GM12878 (cell line): ENCODE measurements around the gene PNPLA3. TPM values are rescaled to one million over a fixed set of nuclear protein-coding genes. Genes with fewer than 3 reads are reported as not detected.

Source experiments
- ATAC-seq: fragments of 200-7000 bp; cut with Tn5 transposase; 3 replicates; pipeline ENCODE4 v1.9.1; 2020; ENCODE audit warnings: mild to moderate bottlenecking, moderate library complexity
- BruUV-seq: library from RNA; stranded (reverse); fragments of 400-500 nt; replicated peaks from 2 replicates; lab custom pipeline; 2021; lab: Mats Ljungman, UMichigan
- CTCF ChIA-PET: fragments of 300-600 bp; sonication (Branson Sonifier 250); formaldehyde crosslinking; extraction: SDS; loops from one replicate; lab custom pipeline; 2021; ENCODE audit warnings: inconsistent platforms; lab: Yijun Ruan, JAX
- POLR2A ChIA-PET: fragments of 350-600 bp; formaldehyde crosslinking; extraction: SDS; loops from one replicate; lab custom pipeline; 2021; ENCODE audit warnings: inconsistent platforms; lab: Charles Lee
- RAD21 ChIA-PET: fragments of 300-600 bp; sonication (Branson Sonifier 250); formaldehyde crosslinking; loops from one replicate; lab custom pipeline; 2023; ENCODE audit warnings: antibody characterized with exemption; ENCODE audit not compliant: unreplicated experiment; lab: Charles Lee
- SMC1A ChIA-PET: fragments of 300-600 bp; sonication (Branson Sonifier 250); formaldehyde crosslinking; loops from one replicate; lab custom pipeline; 2023; ENCODE audit not compliant: unreplicated experiment, uncharacterized antibody; lab: Charles Lee
- DNase-seq: peaks from one replicate; pipeline ENCODE4 v3.0.0-alpha.2; 2011; ENCODE audit warnings: low read depth, low spot score
- FAIRE-seq: peaks from 3 replicates; lab custom pipeline; 2011; peaks lifted over from hg19 to GRCh38; lab: Jason Lieb, UNC
- H2AFZ ChIP-seq: 2 replicates; pipeline ENCODE4 v1.6.0; 2011; ENCODE audit warnings: low read depth, low read length, control low read depth; ENCODE audit not compliant: control insufficient read depth
- H3K27ac ChIP-seq: 2 replicates; pipeline ENCODE4 v1.5.1; 2011; ENCODE audit warnings: control low read depth; ENCODE audit not compliant: control insufficient read depth, insufficient read depth
- H3K27me3 ChIP-seq, 2 experiments: replicated peaks in 1 of 2; 2 replicates each; pipeline versions ENCODE4 v1.6.0 to v1.6.1; 2011; ENCODE audit warnings: low read length in 1 of 2; ENCODE audit not compliant: control insufficient read depth in 2 of 2, insufficient read depth in 2 of 2
- H3K36me3 ChIP-seq, 2 experiments: 2 replicates each; pipeline ENCODE4 v1.5.1; 2011; ENCODE audit warnings: low read length in 1 of 2; ENCODE audit not compliant: control insufficient read depth in 2 of 2, insufficient read depth in 2 of 2
- H3K4me1 ChIP-seq: 2 replicates; pipeline ENCODE4 v1.6.1; 2011; ENCODE audit warnings: mild to moderate bottlenecking, low read length, moderate library complexity, mixed read lengths; ENCODE audit not compliant: control insufficient read depth, insufficient read depth
- H3K4me2 ChIP-seq: 2 replicates; pipeline ENCODE4 v1.6.0; 2011; ENCODE audit warnings: control low read depth; ENCODE audit not compliant: control insufficient read depth, insufficient read depth
- H3K4me3 ChIP-seq: fragments of 200-600 bp; sonication (generic); 2 replicates; pipeline ENCODE4 v1.5.1; 2016
- H3K79me2 ChIP-seq: 2 replicates; pipeline ENCODE4 v1.6.0; 2011; ENCODE audit warnings: low read length; ENCODE audit not compliant: control insufficient read depth, insufficient read depth
- H3K9ac ChIP-seq: 2 replicates; pipeline ENCODE4 v1.8.0; 2011; ENCODE audit warnings: low read length, control low read depth, mixed read lengths; ENCODE audit not compliant: control insufficient read depth, insufficient read depth
- H3K9me3 ChIP-seq: replicated peaks from 3 replicates; pipeline ENCODE4 v1.5.1; 2011; ENCODE audit warnings: mild to moderate bottlenecking, low read length; ENCODE audit not compliant: control insufficient read depth, insufficient read depth
- H4K20me1 ChIP-seq: 2 replicates; pipeline ENCODE4 v1.6.0; 2011; ENCODE audit not compliant: control insufficient read depth, insufficient read depth
- ATF3 ChIP-seq: IDR thresholded peaks from 2 replicates; pipeline ENCODE4 v1.6.1; 2011; ENCODE audit warnings: low read depth, mild to moderate bottlenecking, low read length, moderate library complexity, borderline replicate concordance; ENCODE audit errors: extremely low read depth
- HCFC1 ChIP-seq: fragments of 150-350 bp; IDR thresholded peaks from 2 replicates; pipeline ENCODE4 v1.6.1; 2014; ENCODE audit warnings: low read length
- MEF2B ChIP-seq: fragments of 450-650 bp; IDR thresholded peaks from 2 replicates; pipeline ENCODE4 v1.6.1; 2018; ENCODE audit warnings: mild to moderate bottlenecking, moderate library complexity; ENCODE audit not compliant: partially characterized antibody, poor library complexity, severe bottlenecking
- MYC ChIP-seq: IDR thresholded peaks from 2 replicates; pipeline ENCODE4 v1.6.1; 2011; ENCODE audit warnings: mild to moderate bottlenecking, low read length, moderate library complexity, inconsistent platforms; ENCODE audit not compliant: insufficient read depth, insufficient replicate concordance, insufficient read length, severe bottlenecking
- NRF1 ChIP-seq: conservative IDR thresholded peaks from 2 replicates; pipeline ENCODE4 v1.6.1; 2011; ENCODE audit warnings: mild to moderate bottlenecking, low read depth, low read length, improper control_type of control experiment
- PML ChIP-seq: IDR thresholded peaks from 2 replicates; pipeline ENCODE4 v1.6.1; 2012; ENCODE audit warnings: low read length, inconsistent platforms
- RAD51 ChIP-seq: fragments of 450-650 bp; IDR thresholded peaks from 2 replicates; pipeline ENCODE4 v1.6.1; 2016; ENCODE audit warnings: moderate library complexity, mild to moderate bottlenecking, inconsistent platforms
- SMAD1 ChIP-seq: fragments of 450-650 bp; IDR thresholded peaks from 2 replicates; pipeline ENCODE4 v1.6.1; 2018; ENCODE audit warnings: mild to moderate bottlenecking, low read depth; ENCODE audit not compliant: partially characterized antibody
- SRF ChIP-seq, 2 experiments: IDR thresholded peaks; 2 replicates each; pipeline ENCODE4 v1.6.1; 2011; ENCODE audit warnings: low read depth in 2 of 2, low read length in 2 of 2, mild to moderate bottlenecking in 1 of 2, moderate library complexity in 1 of 2
- ZBTB4 ChIP-seq: fragments of 450-650 bp; formaldehyde crosslinking; IDR thresholded peaks from 2 replicates; pipeline ENCODE4 v1.4.0; 2022; ENCODE audit warnings: mild to moderate bottlenecking, moderate library complexity
- ZNF217 ChIP-seq: fragments of 450-650 bp; IDR thresholded peaks from 2 replicates; pipeline ENCODE4 v1.6.1; 2017; ENCODE audit warnings: antibody characterized with exemption, mild to moderate bottlenecking
- ZNF592 ChIP-seq: fragments of 450-650 bp; IDR thresholded peaks from 2 replicates; pipeline ENCODE4 v1.6.1; 2017; ENCODE audit warnings: mild to moderate bottlenecking, moderate library complexity
- WGBS: methylation state at CpG from one replicate; pipeline ENCODE4 v1.1.6; 2016; ENCODE audit warnings: low lambda C conversion rate; ENCODE audit not compliant: insufficient replicate concordance, insufficient coverage; ENCODE audit errors: missing lambda C conversion rate; 5-methylcytosine and 5-hydroxymethylcytosine counted together
- in situ Hi-C: fragments of 300-500 bp; cut with MboI; formaldehyde crosslinking; loops from 9 replicates; pipeline ENCODE4 v1.14.3; 2018; ENCODE audit warnings: mixed read lengths
- intact Hi-C: fragments of 100-400 bp; cut with micrococcal nuclease; formaldehyde crosslinking; loops from one replicate; pipeline ENCODE4 v1.14.2; 2022; ENCODE audit not compliant: unreplicated experiment
- polyA plus RNA-seq, 11 experiments: library from polyadenylated mRNA; depleted of rRNA in 4 of 11; unstranded in 6 of 11; stranded (reverse) in 5 of 11; fragments of >200 nt; fragmentation: Nextera tagmentation in 4 of 11; fragmentation: Illumina TruSeq in 1 of 11; extraction: Ambion mirVana in 4 of 11; extraction: Trizol in 1 of 11; gene quantifications; 1 replicate in 1 of 11; 2 replicates in 10 of 11; pipeline versions ENCODE4 v1.2.1 to v1.2.3, GENCODE V29; 2011 to 2016; ENCODE audit warnings: inconsistent platforms in 2 of 11, missing spikeins in 2 of 11, low read depth in 1 of 11
- total RNA-seq, 4 experiments: library from RNA; depleted of rRNA in 3 of 4; stranded (reverse); fragments of >200 nt in 3 of 4; fragmentation: Illumina TruSeq in 1 of 4; extraction: Trizol in 1 of 4; gene quantifications; 2 replicates each; pipeline versions ENCODE4 v1.2.1 to v1.2.3, GENCODE V29; 2013 to 2021

Gene PNPLA3
- total and polyA plus RNA-seq, 10 of the 15 experiments (the other 5 are each of a cell fraction or from before 2014, with no cell fraction given): 0.05 to 0.08 TPM; not detected in 8

GRCh38 chr22:43976861-43977795 is 53.5 kb downstream of the PNPLA3 start (continued):
- no peak for TF ChIP-seq ZNF217
- no peak for TF ChIP-seq MYC
- no peak for TF ChIP-seq MEF2B
- TF ChIP-seq SRF (IDR thresholded peaks at IDR 0.05; ENCODE audit: low read depth in 2 of 2, low read length in 2 of 2): no peak
- no peak for TF ChIP-seq ATF3
- no peak for TF ChIP-seq PML
- no peak for TF ChIP-seq RAD51
- no peak for TF ChIP-seq NRF1
- TF ChIP-seq SMAD1: no peak

GRCh38 chr22:43978558-43978957 is 55.0 kb downstream of the PNPLA3 start:
- no peaks in the 10 kb centered on the region for H3K4me1 ChIP-seq
- POLR2A ChIA-PET: no interaction called here
- H3K4me2 ChIP-seq: no peak overlapping the region
- no peak overlapping the region for H3K4me3 ChIP-seq
- in situ Hi-C loops: no loop called here
- WGBS: 94% methylated on average over 4 of the region's 4 CpGs
- H3K9me3 ChIP-seq: no peaks in the 10 kb centered on the region
- SMC1A ChIA-PET: no interaction called here
- no peak overlapping the region for H3K9ac ChIP-seq
- no peak overlapping the region for H2AFZ ChIP-seq
- FAIRE-seq: no peak
- H3K27me3 ChIP-seq: no peaks in the 10 kb centered on the region
- no peak overlapping the region for H3K27ac ChIP-seq
- BruUV-seq: no TSS peak
- CTCF ChIA-PET: no interaction called here
- H3K36me3 ChIP-seq: peaks cover 29 to 39% of the 10 kb centered on the region in 2 experiments
- intact Hi-C loops: no loop called here
- H3K79me2 ChIP-seq: no peaks in the 10 kb centered on the region
- no peak for DNase-seq
- ATAC-seq: no peak
- RAD21 ChIA-PET: no interaction called here
- no peaks in the 10 kb centered on the region for H4K20me1 ChIP-seq
- no peak for TF ChIP-seq ZBTB4 (CRISPR knock-in tag)
- TF ChIP-seq HCFC1: no peak
- no peak for TF ChIP-seq ZNF592
